Right atrium auricular region (tissue), 2 donors: Measurements from ENCODE around the gene KCNMB3. TPM values are rescaled to one million over a fixed set of nuclear protein-coding genes. Genes with fewer than 3 reads are reported as not detected.

Source experiments
- DNase-seq: peaks from one replicate; pipeline ENCODE4 v3.0.0-alpha.2; 2019; ENCODE audit warnings: low spot score
- H3K27ac ChIP-seq, 2 donors: fragments of 200-600 bp; sonication (generic); 1 replicate in 1 of 2; 2 replicates in 1 of 2; pipeline ENCODE4 v1.5.1; 2016 to 2019
- H3K27me3 ChIP-seq, 2 donors: fragments of 200-600 bp; sonication (generic); one replicate each; pipeline versions ENCODE4 v1.5.1 to v1.6.0; 2017 to 2019
- H3K36me3 ChIP-seq: fragments of 200-600 bp; sonication (generic); one replicate; pipeline ENCODE4 v1.5.1; 2016
- H3K4me1 ChIP-seq, 2 donors: fragments of 200-600 bp; sonication (generic); one replicate each; pipeline versions ENCODE4 v1.5.1 to v1.6.0; 2017 to 2019
- H3K4me3 ChIP-seq, 2 donors: fragments of 200-600 bp; sonication (generic); 1 replicate in 1 of 2; 2 replicates in 1 of 2; pipeline ENCODE4 v1.5.1; 2017 to 2019; ENCODE audit warnings: mild to moderate bottlenecking in 1 of 2, moderate library complexity in 1 of 2
- H3K9me3 ChIP-seq, 2 donors: fragments of 200-600 bp; sonication (generic); one replicate each; pipeline ENCODE4 v1.5.1; 2019
- total RNA-seq, 2 donors: library from RNA; depleted of rRNA; stranded (reverse); fragments of >200 nt; gene quantifications; one replicate each; pipeline ENCODE4 v1.1.0, GENCODE V29; 2016
- TF ChIP-seq, protein P1 (sequence below), 2 donors: fragments of 200-600 bp; sonication (generic); IDR thresholded peaks; one replicate each; pipeline ENCODE4 v1.5.1; 2019; ENCODE audit warnings: antibody characterized with exemption in 2 of 2

The KCNMB3 gene
- total RNA-seq = 1 to 10 TPM; 1.1 to 1.6 TPM

DNA sequence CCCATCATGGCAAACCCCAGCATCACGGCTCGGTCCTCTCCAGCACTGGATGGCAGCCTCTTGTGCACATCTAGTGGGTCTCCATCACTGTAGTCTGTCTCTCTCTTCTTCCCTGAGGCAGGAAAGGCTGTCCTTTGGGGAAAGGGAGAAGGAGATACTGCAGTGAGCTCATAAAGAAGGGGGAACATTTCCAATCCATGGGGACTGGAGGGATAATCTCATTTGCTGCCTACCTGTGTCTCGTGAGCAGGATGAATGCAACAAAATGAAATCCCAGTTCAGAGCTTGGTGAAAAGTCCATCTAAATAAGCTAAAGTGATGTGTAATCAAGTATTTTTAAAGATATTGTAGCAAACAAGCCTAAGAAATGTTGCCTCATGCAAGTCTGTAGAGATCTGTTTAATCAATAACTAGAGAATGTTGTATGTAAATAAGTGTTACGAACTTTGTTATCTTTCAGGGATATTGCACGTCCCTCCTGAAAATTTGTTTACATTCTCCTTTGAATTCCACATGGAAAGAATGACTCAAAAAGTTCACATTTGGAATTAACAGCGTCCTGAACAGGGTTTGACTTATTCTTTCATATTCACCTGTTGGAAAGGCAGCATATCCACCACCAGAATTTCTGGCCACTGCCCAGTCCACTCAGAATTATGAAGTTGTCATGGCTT is at the start of gene KCNMB3:
TSS of gene KCNMB3 (minus strand) at position 312 of the 674 bp plus-strand sequence. CDS start at position 188, 124 bp downstream.
- H3K27ac ChIP-seq = no peak within 1 kb of the TSS
- no peak for DNase-seq
- H3K27me3 ChIP-seq = no peaks in the 10 kb centered on the region

GRCh38 chr3:179299999-179300613 is 49.2 kb upstream of the KCNMB3 start:
- H3K9me3 ChIP-seq = no peaks in the 10 kb centered on the region
- H3K4me3 ChIP-seq = no peak overlapping the region
- no peaks in the 10 kb centered on the region for H3K27me3 ChIP-seq
- no peaks in the 10 kb centered on the region for H3K36me3 ChIP-seq
- no peaks in the 10 kb centered on the region for H3K4me1 ChIP-seq
- DNase-seq = no peak
- H3K27ac ChIP-seq = no peak overlapping the region
- TF ChIP-seq, protein P1, sequence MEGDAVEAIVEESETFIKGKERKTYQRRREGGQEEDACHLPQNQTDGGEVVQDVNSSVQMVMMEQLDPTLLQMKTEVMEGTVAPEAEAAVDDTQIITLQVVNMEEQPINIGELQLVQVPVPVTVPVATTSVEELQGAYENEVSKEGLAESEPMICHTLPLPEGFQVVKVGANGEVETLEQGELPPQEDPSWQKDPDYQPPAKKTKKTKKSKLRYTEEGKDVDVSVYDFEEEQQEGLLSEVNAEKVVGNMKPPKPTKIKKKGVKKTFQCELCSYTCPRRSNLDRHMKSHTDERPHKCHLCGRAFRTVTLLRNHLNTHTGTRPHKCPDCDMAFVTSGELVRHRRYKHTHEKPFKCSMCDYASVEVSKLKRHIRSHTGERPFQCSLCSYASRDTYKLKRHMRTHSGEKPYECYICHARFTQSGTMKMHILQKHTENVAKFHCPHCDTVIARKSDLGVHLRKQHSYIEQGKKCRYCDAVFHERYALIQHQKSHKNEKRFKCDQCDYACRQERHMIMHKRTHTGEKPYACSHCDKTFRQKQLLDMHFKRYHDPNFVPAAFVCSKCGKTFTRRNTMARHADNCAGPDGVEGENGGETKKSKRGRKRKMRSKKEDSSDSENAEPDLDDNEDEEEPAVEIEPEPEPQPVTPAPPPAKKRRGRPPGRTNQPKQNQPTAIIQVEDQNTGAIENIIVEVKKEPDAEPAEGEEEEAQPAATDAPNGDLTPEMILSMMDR (IDR thresholded peaks at IDR 0.05) = no peak

More for the DNA sequence above, at the start of gene KCNMB3:
- Histone ChIP-seq H3K4me1 (no peaks in the 10 kb centered on the region), H3K9me3 (no peaks in the 10 kb centered on the region), H3K4me3 (no peak within 1 kb of the TSS), H3K36me3 (peaks cover 5% of the 10 kb centered on the region)
- TF ChIP-seq, protein P1 (IDR thresholded peaks at IDR 0.05) = no peak

GRCh38 chr3:179299316-179299715 is 48.4 kb upstream of the KCNMB3 start:
- H3K4me1 ChIP-seq = no peaks in the 10 kb centered on the region

GRCh38 chr3:179297971-179298725 is 47.2 kb upstream of the KCNMB3 start:
- TF ChIP-seq, protein P1 (IDR thresholded peaks at IDR 0.05) = no peak
- no peaks in the 10 kb centered on the region for H3K27me3 ChIP-seq
- no peak for DNase-seq
- H3K36me3 ChIP-seq = no peaks in the 10 kb centered on the region
- no peak overlapping the region for H3K4me3 ChIP-seq
- no peak overlapping the region for H3K27ac ChIP-seq
- no peaks in the 10 kb centered on the region for H3K4me1 ChIP-seq
- no peaks in the 10 kb centered on the region for H3K9me3 ChIP-seq

More at GRCh38 chr3:179299316-179299715, 48.4 kb upstream of the KCNMB3 start:
- Histone ChIP-seq H3K27ac (no peak overlapping the region), H3K36me3 (no peaks in the 10 kb centered on the region), H3K4me3 (no peak overlapping the region), H3K9me3 (no peaks in the 10 kb centered on the region), H3K27me3 (no peaks in the 10 kb centered on the region)
- TF ChIP-seq, protein P1 (IDR thresholded peaks at IDR 0.05) = no peak
- DNase-seq = no peak

DNA sequence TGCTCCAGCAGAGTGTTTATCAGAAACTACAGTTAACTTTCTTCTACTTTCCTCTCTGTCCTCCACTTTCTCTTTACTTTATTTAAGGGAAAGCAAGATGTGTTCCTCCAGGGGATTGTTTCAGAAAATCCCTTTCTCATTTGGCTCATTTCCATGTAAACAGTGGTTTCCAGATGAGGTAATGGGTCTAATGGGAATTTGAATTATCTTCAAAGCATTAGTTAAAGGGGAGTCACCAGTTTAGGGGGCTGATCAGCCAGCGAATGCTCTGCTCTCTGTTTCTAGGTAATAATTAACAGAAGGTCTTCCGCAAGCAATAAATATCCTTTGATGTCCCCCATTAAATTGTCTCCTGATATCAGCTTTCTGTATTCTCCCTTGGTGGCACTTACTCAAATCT is 41.5 kb upstream of the KCNMB3 start:
- no peak for DNase-seq
- TF ChIP-seq, protein P1 (IDR thresholded peaks at IDR 0.05) = no peak
- no peaks in the 10 kb centered on the region for H3K36me3 ChIP-seq

More for the DNA sequence above, 41.5 kb upstream of the KCNMB3 start:
- Histone ChIP-seq H3K27ac (no peak overlapping the region), H3K9me3 (no peaks in the 10 kb centered on the region), H3K27me3 (no peaks in the 10 kb centered on the region), H3K4me3 (no peak overlapping the region), H3K4me1 (no peaks in the 10 kb centered on the region)
